Uterus (tissue), 2 donors: Measurements from ENCODE around the gene L3MBTL1.

ENCODE experiments used
- CTCF ChIP-seq, 4 experiments: fragments of 200-600 bp in 2 of 4; fragments of 450-650 bp in 2 of 4; sonication (generic) in 2 of 4; IDR thresholded peaks; one replicate each; pipeline ENCODE4 v1.5.1; 2016 to 2019; ENCODE audit warnings: antibody characterized with exemption in 4 of 4, mild to moderate bottlenecking in 2 of 4, moderate library complexity in 1 of 4
- POLR2A ChIP-seq, 2 donors: fragments of 450-650 bp; IDR thresholded peaks; one replicate each; pipeline ENCODE4 v1.6.1; 2016; ENCODE audit warnings: antibody characterized with exemption in 2 of 2, mild to moderate bottlenecking in 1 of 2, moderate library complexity in 1 of 2

GRCh38 chr20:43464219-43464790 is 43.2 kb upstream of the L3MBTL1 start:
- TF ChIP-seq POLR2A (IDR thresholded peaks at IDR 0.05) (no peak), CTCF (IDR thresholded peaks at IDR 0.05) (no peak)
